Parathyroid adenoma (tissue), 2 donors: ENCODE measurements around the gene FANCF.

Source experiments
- H2AFZ ChIP-seq: fragments of 300-600 bp; sonication (generic); one replicate; pipeline ENCODE4 v1.7.0; 2017; ENCODE audit warnings: antibody characterized with exemption, mild to moderate bottlenecking
- H3K27ac ChIP-seq: fragments of 300-600 bp; sonication (generic); one replicate; pipeline ENCODE4 v1.7.0; 2017
- H3K27me3 ChIP-seq: fragments of 300-600 bp; sonication (generic); one replicate; pipeline ENCODE4 v1.7.0; 2017; ENCODE audit warnings: low read length; ENCODE audit not compliant: control insufficient read depth, insufficient read depth
- H3K36me3 ChIP-seq: fragments of 300-600 bp; sonication (generic); one replicate; pipeline ENCODE4 v1.7.0; 2017; ENCODE audit warnings: low read length; ENCODE audit not compliant: control insufficient read depth, insufficient read depth
- H3K4me1 ChIP-seq: fragments of 300-600 bp; sonication (generic); one replicate; pipeline ENCODE4 v1.7.0; 2017; ENCODE audit warnings: control low read depth
- H3K4me2 ChIP-seq: fragments of 300-600 bp; sonication (generic); one replicate; pipeline ENCODE4 v1.7.0; 2017; ENCODE audit warnings: low read length
- H3K4me3 ChIP-seq: fragments of 300-600 bp; sonication (generic); one replicate; pipeline ENCODE4 v1.7.0; 2017; ENCODE audit warnings: low read depth, low read length
- H3K79me2 ChIP-seq: fragments of 300-600 bp; sonication (generic); one replicate; pipeline ENCODE4 v1.7.0; 2017; ENCODE audit warnings: control low read depth
- H3K9ac ChIP-seq: fragments of 300-600 bp; sonication (generic); one replicate; pipeline ENCODE4 v1.7.0; 2017; ENCODE audit warnings: mild to moderate bottlenecking
- H3K9me3 ChIP-seq: fragments of 300-600 bp; sonication (generic); one replicate; pipeline ENCODE4 v1.7.0; 2017; ENCODE audit warnings: low read length; ENCODE audit not compliant: control insufficient read depth
- CTCF ChIP-seq: fragments of 300-600 bp; sonication (generic); IDR thresholded peaks from one replicate; pipeline ENCODE4 v1.7.0; 2017; ENCODE audit warnings: antibody characterized with exemption, mild to moderate bottlenecking
- donor health status: primary hyperparathyroidism.

Gene FANCF

GRCh38 chr11:22625448-22626287, at the start of gene FANCF:
Gene FANCF, minus strand, starts transcription at chr11:22625823. Its CDS starts 13 bp downstream, at chr11:22625810.
- H3K79me2 ChIP-seq, result no peaks in the 10 kb centered on the region
- H3K4me1 ChIP-seq, result peaks cover 3% of the 10 kb centered on the region
- no peaks in the 10 kb centered on the region for H3K27me3 ChIP-seq
- H3K27ac ChIP-seq, result peak within 1 kb of the TSS; percentile 92
- no peaks in the 10 kb centered on the region for H3K36me3 ChIP-seq
- no peaks in the 10 kb centered on the region for H3K9me3 ChIP-seq
- H3K4me3 ChIP-seq, result peak within 1 kb of the TSS; percentile 81
- H3K9ac ChIP-seq, result peak within 1 kb of the TSS; percentile 61
- no peak for TF ChIP-seq CTCF
- H3K4me2 ChIP-seq, result peak within 1 kb of the TSS; percentile 82
- peak within 1 kb of the TSS; percentile 95 for H2AFZ ChIP-seq

GRCh38 chr11:22674470-22675439, 49.1 kb upstream of the FANCF start:
- no peaks in the 10 kb centered on the region for H3K36me3 ChIP-seq
- H2AFZ ChIP-seq, result peak overlapping the region; percentile 46
- no peak overlapping the region for H3K4me2 ChIP-seq
- H3K79me2 ChIP-seq, result no peaks in the 10 kb centered on the region
- H3K4me3 ChIP-seq, result no peak overlapping the region
- no peaks in the 10 kb centered on the region for H3K4me1 ChIP-seq
- no peak overlapping the region for H3K9ac ChIP-seq
- H3K27ac ChIP-seq, result no peak overlapping the region
- H3K27me3 ChIP-seq, result no peaks in the 10 kb centered on the region
- TF ChIP-seq CTCF, result no peak
- H3K9me3 ChIP-seq, result no peaks in the 10 kb centered on the region

- H3K4me1 ChIP-seq, result no peaks in the 10 kb centered on the region
- no peaks in the 10 kb centered on the region for H3K36me3 ChIP-seq
- no peak overlapping the region for H3K9ac ChIP-seq
- H3K79me2 ChIP-seq, result no peaks in the 10 kb centered on the region
- no peaks in the 10 kb centered on the region for H3K27me3 ChIP-seq
- H3K27ac ChIP-seq, result no peak overlapping the region
- H2AFZ ChIP-seq, result no peak overlapping the region
- H3K9me3 ChIP-seq, result no peaks in the 10 kb centered on the region
- no peak overlapping the region for H3K4me3 ChIP-seq
- TF ChIP-seq CTCF, result no peak
- H3K4me2 ChIP-seq, result no peak overlapping the region
Measured at GRCh38 chr11:22671751-22672150, 46.1 kb upstream of the FANCF start.

GRCh38 chr11:22670830-22671229, 45.2 kb upstream of the FANCF start:
- no peaks in the 10 kb centered on the region for H3K9me3 ChIP-seq
- H3K9ac ChIP-seq, result no peak overlapping the region
- no peaks in the 10 kb centered on the region for H3K27me3 ChIP-seq

More at GRCh38 chr11:22670830-22671229, 45.2 kb upstream of the FANCF start:
- no peak for TF ChIP-seq CTCF
- H2AFZ ChIP-seq, result no peak overlapping the region
- H3K36me3 ChIP-seq, result no peaks in the 10 kb centered on the region
- no peak overlapping the region for H3K27ac ChIP-seq
- H3K4me2 ChIP-seq, result no peak overlapping the region
- peaks cover 2% of the 10 kb centered on the region for H3K4me1 ChIP-seq
- no peaks in the 10 kb centered on the region for H3K79me2 ChIP-seq
- H3K4me3 ChIP-seq, result no peak overlapping the region
